H54 (cell line): ENCODE results near the gene WWOX.

Source experiments
- DNase-seq: peaks from one replicate; pipeline ENCODE4 v3.0.0; 2011; ENCODE audit warnings: low spot score, mixed read lengths; ENCODE audit not compliant: insufficient read length
- FAIRE-seq: peaks from 3 replicates; lab custom pipeline; 2011; peaks lifted over from hg19 to GRCh38; lab: Jason Lieb, UNC
- POLR2A ChIP-seq: IDR thresholded peaks from 2 replicates; pipeline ENCODE4 v1.6.1; 2011; ENCODE audit warnings: low read depth, mild to moderate bottlenecking, low read length

The WWOX gene

DNA sequence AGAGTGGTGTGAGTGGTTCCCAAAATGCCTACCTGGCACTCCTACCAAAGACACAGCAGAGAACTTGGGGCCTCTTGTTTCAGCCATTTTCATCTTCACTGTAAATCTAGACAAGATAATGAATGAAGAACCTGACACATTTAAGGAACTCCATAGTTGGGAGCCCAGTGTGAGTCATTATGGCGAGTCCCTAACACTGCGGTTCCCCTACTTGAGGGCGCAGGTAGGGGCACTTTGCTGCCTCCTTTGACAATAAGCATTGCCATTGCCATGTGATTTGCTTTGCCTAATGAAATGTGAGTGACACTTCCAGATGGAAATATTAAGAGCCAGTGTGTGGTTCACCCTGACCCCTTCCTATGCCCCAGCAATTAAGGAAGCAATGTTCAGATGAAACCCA, 983.5 kb downstream of the WWOX start:
- FAIRE-seq (no peak), DNase-seq (no peak)
- TF ChIP-seq POLR2A: no peak

DNA sequence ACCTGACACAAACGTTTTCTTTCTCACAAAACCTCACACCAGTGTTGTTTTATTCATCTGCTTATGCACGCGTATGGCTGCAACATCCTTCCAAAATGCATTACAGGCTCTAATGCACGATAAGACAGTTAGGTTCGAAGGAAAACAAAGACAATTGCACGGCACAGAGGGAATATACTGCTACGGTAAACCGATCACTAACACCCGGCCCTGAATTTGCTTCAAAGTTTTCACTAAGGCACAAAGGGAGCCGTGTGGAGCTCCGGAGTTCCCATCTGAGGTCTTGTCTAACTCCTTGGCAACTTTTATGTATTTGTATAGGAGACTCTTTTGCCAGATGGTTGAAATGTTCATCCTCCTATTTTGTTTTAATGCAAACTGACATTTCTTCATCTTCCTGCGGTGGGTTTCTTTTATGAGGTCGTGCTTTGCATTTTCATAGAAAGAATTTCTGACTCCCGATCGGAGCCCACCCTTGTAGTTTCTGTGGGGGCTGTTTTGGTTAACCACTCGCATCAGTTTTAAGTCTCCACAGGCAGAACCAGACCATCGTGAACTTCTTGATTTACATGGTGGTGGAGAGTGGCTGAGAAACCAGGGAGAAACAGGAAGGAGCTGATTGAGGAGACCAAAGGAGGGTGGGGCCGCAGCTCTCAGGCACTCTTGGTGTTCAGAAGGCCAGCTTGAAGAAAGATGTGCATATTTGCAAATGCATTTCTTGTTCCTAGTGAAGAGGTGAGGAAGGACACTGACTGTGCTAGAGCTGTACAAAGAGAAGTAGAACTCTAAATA, 984.2 kb downstream of the WWOX start:
- FAIRE-seq (no peak), DNase-seq (no peak)
- no peak for TF ChIP-seq POLR2A

- no peak for TF ChIP-seq POLR2A
- DNase-seq (no peak), FAIRE-seq (no peak)
Measured at GRCh38 chr16:79088971-79089370, 989.5 kb downstream of the WWOX start.

DNA sequence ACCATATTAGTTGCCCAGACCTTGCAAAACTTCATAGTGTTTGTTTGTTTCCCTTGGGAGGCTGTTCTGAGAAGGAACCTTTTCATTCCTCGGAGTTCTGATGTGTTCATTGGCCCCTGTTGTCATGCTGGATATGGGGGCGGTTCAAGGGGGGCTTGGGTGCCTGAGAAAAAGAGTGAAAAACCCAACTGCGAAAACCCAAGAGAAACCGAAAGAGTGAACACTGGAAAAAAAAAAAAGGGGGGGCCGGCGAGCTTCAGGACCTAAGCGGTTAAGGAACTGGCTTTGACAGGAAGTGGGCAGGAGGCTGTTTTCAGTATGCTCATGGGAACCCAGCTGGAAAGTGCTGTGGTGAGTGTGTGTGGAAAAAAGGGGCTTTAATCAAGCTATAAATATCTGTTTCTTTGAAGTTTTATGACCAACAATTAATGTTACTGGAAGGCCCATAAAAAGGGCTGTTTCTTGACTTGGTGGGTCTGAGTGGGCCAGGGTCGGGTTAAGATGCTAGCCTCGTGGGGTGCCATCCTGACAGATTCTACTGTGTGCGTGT, 990.4 kb downstream of the WWOX start:
- FAIRE-seq (no peak), DNase-seq (no peak)

GRCh38 chr16:79090966-79091365, 991.5 kb downstream of the WWOX start:
- TF ChIP-seq POLR2A: no peak
- DNase-seq (no peak), FAIRE-seq (no peak)

More for the DNA sequence above, 990.4 kb downstream of the WWOX start:
- TF ChIP-seq POLR2A: no peak

- no peak for DNase-seq
- FAIRE-seq: no peak
- TF ChIP-seq POLR2A: no peak
Measured at GRCh38 chr16:79092846-79093245, 993.4 kb downstream of the WWOX start.

GRCh38 chr16:79093554-79093967, 994.1 kb downstream of the WWOX start:
- DNase-seq (no peak), FAIRE-seq (no peak)
- TF ChIP-seq POLR2A: no peak

DNA sequence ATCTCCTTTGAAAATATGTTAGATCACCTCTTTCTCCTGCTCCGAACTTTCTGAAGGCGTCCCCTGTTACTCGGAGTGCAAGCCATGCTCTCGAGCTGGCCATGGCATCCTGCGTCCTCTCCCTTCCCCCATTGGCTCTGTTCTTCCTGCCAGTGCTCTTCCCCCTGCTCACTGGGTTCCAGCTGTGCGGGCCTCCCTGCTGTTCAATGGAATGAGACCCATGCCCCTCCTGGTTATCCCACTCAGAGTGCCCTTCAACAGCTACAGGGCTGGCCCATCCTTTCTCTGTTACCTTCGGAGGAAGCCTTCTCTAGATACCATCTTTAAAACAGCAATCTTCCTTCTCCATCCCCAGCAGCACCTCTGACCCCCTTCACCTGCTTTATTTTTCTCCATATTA, 996.8 kb downstream of the WWOX start:
- DNase-seq: no peak
- no peak for TF ChIP-seq POLR2A
- no peak for FAIRE-seq

- TF ChIP-seq POLR2A: no peak
- FAIRE-seq (no peak), DNase-seq (no peak)
Measured at GRCh38 chr16:79097166-79097565, 997.7 kb downstream of the WWOX start.

DNA sequence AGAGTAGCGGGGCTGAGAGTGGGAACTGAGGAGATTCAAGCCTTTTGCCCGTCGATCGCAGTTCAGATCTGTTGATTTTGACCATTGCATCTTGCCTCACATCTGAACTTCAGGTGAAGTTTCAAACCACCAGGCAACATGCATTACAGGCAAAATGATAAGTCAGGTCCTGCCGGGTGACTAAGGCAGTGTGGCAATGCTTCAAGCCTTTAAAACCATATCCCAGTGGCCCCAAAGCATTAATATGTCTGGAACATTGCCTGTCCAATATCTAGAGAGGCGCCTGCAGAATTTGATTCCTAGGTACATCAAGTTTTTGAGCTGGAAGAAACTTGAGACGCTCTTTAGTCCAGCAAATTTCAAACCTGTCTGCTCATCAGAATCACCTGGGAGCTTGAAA, 998.3 kb downstream of the WWOX start:
- FAIRE-seq: no peak
- TF ChIP-seq POLR2A: no peak
- DNase-seq: no peak

GRCh38 chr16:79098907-79099306, 999.5 kb downstream of the WWOX start:
- no peak for FAIRE-seq
- TF ChIP-seq POLR2A: no peak

DNA sequence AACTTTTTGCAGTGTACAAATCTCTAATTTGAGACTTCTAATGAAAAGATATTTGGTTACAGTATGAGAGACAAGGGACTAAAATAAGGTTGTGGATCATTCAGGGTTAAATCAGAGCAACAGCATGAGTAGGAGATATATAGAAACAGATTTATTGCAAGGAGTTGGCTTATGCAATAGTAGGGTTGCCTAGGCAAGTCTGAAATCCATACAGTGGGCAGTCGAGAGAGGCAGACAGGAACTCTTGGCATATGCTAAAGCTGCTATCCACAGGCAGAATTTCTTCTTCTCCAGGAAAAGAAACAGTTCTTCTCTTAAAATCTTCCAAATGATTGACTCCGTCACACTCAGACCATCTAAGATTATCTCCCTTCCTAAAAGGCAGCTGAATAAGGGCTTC, 1000.3 kb downstream of the WWOX start:
- no peak for TF ChIP-seq POLR2A
- DNase-seq (no peak), FAIRE-seq (no peak)

More at GRCh38 chr16:79098907-79099306, 999.5 kb downstream of the WWOX start:
- DNase-seq: no peak

DNA sequence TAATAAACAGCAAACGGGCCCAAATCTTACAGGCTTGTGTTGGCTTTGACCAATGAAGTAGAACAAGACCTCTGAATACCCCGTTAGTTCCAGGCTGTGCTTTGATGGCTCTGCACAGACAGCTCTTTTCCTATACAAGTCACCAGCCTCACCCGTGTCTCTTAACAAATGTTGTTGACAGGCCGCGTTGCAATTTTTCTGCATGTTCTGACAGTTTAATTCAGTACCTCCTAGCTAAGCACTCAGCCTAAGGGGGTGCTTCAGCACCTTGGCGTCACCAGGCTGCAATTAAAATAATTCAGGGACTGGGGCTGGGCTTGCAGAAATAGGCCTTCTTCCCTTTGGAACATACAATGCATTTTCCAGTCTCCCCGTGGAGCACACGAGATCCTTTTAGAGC, 1001.0 kb downstream of the WWOX start:
- FAIRE-seq (no peak), DNase-seq (no peak)
- no peak for TF ChIP-seq POLR2A

- TF ChIP-seq POLR2A: no peak
- DNase-seq (no peak), FAIRE-seq (no peak)
Measured at GRCh38 chr16:79101491-79101890, 1002.0 kb downstream of the WWOX start.

- no peak for TF ChIP-seq POLR2A
- FAIRE-seq (no peak), DNase-seq (no peak)
Measured at GRCh38 chr16:79104567-79104966, 1005.1 kb downstream of the WWOX start.
